B cell (primary cell): ENCODE measurements around the gene DAD1. TPM values are rescaled to one million over a fixed set of nuclear protein-coding genes. Genes with fewer than 3 reads are reported as not detected.
A peak's percentile ranks its signal among the peaks of the same experiment; 100 is the strongest.

Experiments
- ATAC-seq: fragments of 200-7000 bp; cut with Tn5 transposase; one replicate; pipeline ENCODE4 v1.10.0; 2021; ENCODE audit warnings: low read depth, mild to moderate bottlenecking, moderate number of reproducible peaks, moderate library complexity
- CTCF ChIA-PET: fragments of 350-600 bp; sonication (Branson Sonifier 250); formaldehyde crosslinking; loops from one replicate; lab custom pipeline; 2021; ENCODE audit warnings: antibody characterized with exemption, inconsistent platforms; lab: Charles Lee
- POLR2A ChIA-PET: fragments of 350-600 bp; sonication (Branson Sonifier 250); formaldehyde crosslinking; loops from one replicate; lab custom pipeline; 2021; ENCODE audit warnings: antibody characterized with exemption; lab: Charles Lee
- DNase-seq: peaks from one replicate; pipeline ENCODE4 v3.0.0; 2013
- H2AFZ ChIP-seq: 2 replicates; pipeline ENCODE4 v1.6.1; 2012; ENCODE audit warnings: mild to moderate bottlenecking, low read depth, low read length; ENCODE audit not compliant: insufficient read depth, poor library complexity, severe bottlenecking
- H3K27ac ChIP-seq, 2 donors: 1 replicate in 1 of 2; 2 replicates in 1 of 2; pipeline ENCODE4 v1.5.1; 2012 to 2013; ENCODE audit warnings: low read length in 2 of 2, mild to moderate bottlenecking in 2 of 2, moderate library complexity in 1 of 2
- H3K27me3 ChIP-seq, 4 experiments: fragments of 200-600 bp in 1 of 4; sonication (generic) in 1 of 4; replicated peaks in 1 of 4; 1 replicate in 2 of 4; 2 replicates in 2 of 4; pipeline versions ENCODE4 v1.6.1 to v1.7.0; 2013 to 2016; ENCODE audit warnings: low read length in 3 of 4, mild to moderate bottlenecking in 2 of 4, mixed read lengths in 1 of 4, moderate library complexity in 1 of 4; ENCODE audit not compliant: insufficient read depth in 4 of 4, control insufficient read depth in 3 of 4; ENCODE audit errors: control extremely low read depth in 1 of 4
- H3K36me3 ChIP-seq, 2 experiments: replicated peaks in 1 of 2; 1 replicate in 1 of 2; 2 replicates in 1 of 2; pipeline versions ENCODE4 v1.6.1 to v1.7.1; 2013; ENCODE audit warnings: low read length in 1 of 2; ENCODE audit not compliant: insufficient read depth in 2 of 2, control insufficient read depth in 1 of 2; ENCODE audit errors: control extremely low read depth in 1 of 2, extremely low read depth in 1 of 2
- H3K4me1 ChIP-seq, 2 donors: fragments of 200-600 bp in 1 of 2; sonication (generic) in 1 of 2; 1 replicate in 1 of 2; 2 replicates in 1 of 2; pipeline versions ENCODE4 v1.5.1 to v1.6.1; 2013 to 2017; ENCODE audit warnings: low read length in 2 of 2; ENCODE audit not compliant: control insufficient read depth in 2 of 2, insufficient read depth in 2 of 2
- H3K4me2 ChIP-seq: replicated peaks from 2 replicates; pipeline ENCODE3; 2012; ENCODE audit warnings: mild to moderate bottlenecking, low read depth, low read length; ENCODE audit not compliant: poor library complexity, severe bottlenecking
- H3K4me3 ChIP-seq, 5 experiments: fragments of 200-600 bp in 1 of 5; sonication (generic) in 1 of 5; 1 replicate in 3 of 5; 2 replicates in 2 of 5; pipeline versions ENCODE4 v1.5.1 to v1.7.0; 2011 to 2016; ENCODE audit warnings: low read length in 4 of 5, mild to moderate bottlenecking in 4 of 5, low read depth in 2 of 5, control low read depth in 1 of 5, moderate library complexity in 1 of 5; ENCODE audit not compliant: insufficient read depth in 1 of 5; ENCODE audit errors: control extremely low read depth in 1 of 5, extremely low read depth in 1 of 5
- H3K79me2 ChIP-seq: fragments of 200-600 bp; sonication (generic); one replicate; pipeline ENCODE4 v1.6.0; 2016; ENCODE audit warnings: low read length; ENCODE audit not compliant: control insufficient read depth, insufficient read depth
- H3K9ac ChIP-seq: fragments of 200-600 bp; sonication (generic); 2 replicates; pipeline ENCODE4 v1.6.1; 2017; ENCODE audit warnings: mild to moderate bottlenecking, low read length, moderate library complexity
- H3K9me3 ChIP-seq, 3 donors: one replicate each; pipeline versions ENCODE4 v1.6.1 to v1.7.1; 2013; ENCODE audit warnings: low read length in 2 of 3; ENCODE audit not compliant: control insufficient read depth in 2 of 3, insufficient read depth in 1 of 3; ENCODE audit errors: control extremely low read depth in 1 of 3
- H4K20me1 ChIP-seq: 2 replicates; pipeline ENCODE4 v1.6.0; 2012; ENCODE audit warnings: mild to moderate bottlenecking, low read length; ENCODE audit not compliant: insufficient read depth, control insufficient read depth, poor library complexity, severe bottlenecking
- H3K27ac Mint-ChIP-seq: one replicate; pipeline ENCODE4 v1.8.0; 2021; ENCODE audit warnings: mixed read lengths
- H3K27me3 Mint-ChIP-seq: one replicate; pipeline ENCODE4 v1.8.0; 2021; ENCODE audit warnings: mixed read lengths
- H3K4me1 Mint-ChIP-seq: one replicate; pipeline ENCODE4 v1.8.0; 2021; ENCODE audit warnings: mixed read lengths
- H3K4me3 Mint-ChIP-seq: one replicate; pipeline ENCODE4 v1.8.0; 2021; ENCODE audit warnings: mixed read lengths
- H3K9me3 Mint-ChIP-seq: one replicate; pipeline ENCODE4 v1.8.0; 2022; ENCODE audit warnings: mixed read lengths; ENCODE audit not compliant: insufficient read depth
- CTCF ChIP-seq: fragments of 200-600 bp; IDR thresholded peaks from one replicate; pipeline ENCODE4 v1.8.0; 2022; ENCODE audit warnings: antibody characterized with exemption, mild to moderate bottlenecking
- EZH2 ChIP-seq: IDR thresholded peaks from 2 replicates; pipeline ENCODE4 v1.6.1; 2012; ENCODE audit warnings: borderline replicate concordance, low read depth, mild to moderate bottlenecking, moderate library complexity, low read length; ENCODE audit not compliant: insufficient read depth, poor library complexity, severe bottlenecking
- WGBS: methylation state at CpG from one replicate; pipeline ENCODE4 v1.1.5; 2013; ENCODE audit warnings: missing lambda C conversion rate; ENCODE audit not compliant: insufficient coverage; 5-methylcytosine and 5-hydroxymethylcytosine counted together
- intact Hi-C: fragments of 100-400 bp; cut with micrococcal nuclease; formaldehyde crosslinking; loops from one replicate; pipeline ENCODE4 v1.10.0; 2022
- polyA plus RNA-seq: library from polyadenylated mRNA; depleted of rRNA; stranded (reverse); fragments of >200 nt; gene quantifications from 2 replicates; pipeline ENCODE4 v1.2.3, GENCODE V29; 2012
- total RNA-seq, 2 donors: library from RNA; stranded (reverse); fragments of 120-200 nt in 1 of 2; gene quantifications; 1 replicate in 1 of 2; 2 replicates in 1 of 2; pipeline versions ENCODE4 v1.2.3 to v1.2.4, GENCODE V29; 2013 to 2022

Gene DAD1
- total and polyA plus RNA-seq, 2 donors (not counting 1 experiment from before 2014, with no cell fraction given), result 77.4 to 114 TPM

- peak overlapping the region; percentile 40 for H3K9ac ChIP-seq
- 29% methylated on average over 5 of the region's 5 CpGs for WGBS
- Mint-ChIP-seq H3K27me3 (no peaks in the 10 kb centered on the region), H3K4me3 (peak overlapping the region; percentile 55), H3K27ac (peak overlapping the region; percentile 91), H3K9me3 (no peaks in the 10 kb centered on the region), H3K4me1 (peaks cover 89% of the 10 kb centered on the region)
- peak overlapping the region; percentile 56 to 68 for H3K27ac ChIP-seq
- ChIA-PET CTCF (interaction anchor here (1.9 to 8.5 kb wide), 2 partner anchors 36 to 49 kb away, joined by 6 to 36 read pairs; no protein-coding TSS in a partner anchor), POLR2A (interaction anchor here (1.9 kb wide), 1 partner anchor 35 kb away, joined by 5 read pairs; no protein-coding TSS in a partner anchor)
- H2AFZ ChIP-seq, result peak overlapping the region; percentile 76
- intact Hi-C loops, result loop anchor here (2.0 to 5.0 kb wide), 3 partner anchors 14 to 38 kb away; no protein-coding TSS in a partner anchor
- ATAC-seq (peak; percentile 37), DNase-seq (peak; percentile 58)
- H3K4me3 ChIP-seq, result peak overlapping the region in 2 of 5 experiments; percentile 3 to 6
- no peaks in the 10 kb centered on the region for H3K36me3 ChIP-seq
- H3K79me2 ChIP-seq, result no peaks in the 10 kb centered on the region
- TF ChIP-seq CTCF (no peak), EZH2 (no peak)
- H3K4me1 ChIP-seq, result peaks cover 59 to 89% of the 10 kb centered on the region in 2 donors
- H3K9me3 ChIP-seq, result no peaks in the 10 kb centered on the region
- peak overlapping the region; percentile 51 for H3K4me2 ChIP-seq
- H3K27me3 ChIP-seq, result no peaks in the 10 kb centered on the region
- H4K20me1 ChIP-seq, result no peaks in the 10 kb centered on the region
Measured at GRCh38 chr14:22520796-22521195, 68.2 kb downstream of the DAD1 start.
